Endothelial cell of umbilical vein (primary cell): ENCODE data around the gene KITLG. TPM values are rescaled to one million over a fixed set of nuclear protein-coding genes. Genes with fewer than 3 reads are reported as not detected.

ENCODE experiments used
- BruUV-seq: library from RNA; stranded (reverse); fragments of 400-500 nt; replicated peaks from 2 replicates; lab custom pipeline; 2021; lab: Mats Ljungman, UMichigan
- CTCF ChIA-PET: fragments of 300-600, 350-600 bp; sonication (Branson Sonifier 250); formaldehyde crosslinking; loops from one replicate; lab custom pipeline; 2021; ENCODE audit warnings: antibody characterized with exemption, inconsistent platforms; lab: Charles Lee
- POLR2A ChIA-PET: fragments of 300-600, 350-600 bp; sonication (Branson Sonifier 250); formaldehyde crosslinking; loops from one replicate; lab custom pipeline; 2021; ENCODE audit warnings: antibody characterized with exemption, inconsistent platforms; lab: Charles Lee
- DNase-seq: peaks from one replicate; pipeline ENCODE4 v3.0.0-alpha.2; 2011; ENCODE audit warnings: low read depth, low spot score
- FAIRE-seq: peaks from 2 replicates; lab custom pipeline; 2011; peaks lifted over from hg19 to GRCh38; lab: Jason Lieb, UNC
- H2AFZ ChIP-seq: 2 replicates; pipeline ENCODE4 v1.6.0; 2012; ENCODE audit warnings: low read depth, low read length, control low read depth, inconsistent platforms
- H3K27ac ChIP-seq: 2 replicates; pipeline ENCODE4 v1.5.1; 2011; ENCODE audit warnings: low read depth, mild to moderate bottlenecking, control low read depth, low read length, moderate library complexity; ENCODE audit not compliant: insufficient read depth
- H3K27me3 ChIP-seq, 2 experiments: 2 replicates each; pipeline versions ENCODE4 v1.6.0 to v1.6.1; 2011; ENCODE audit warnings: low read length in 2 of 2, mixed read lengths in 1 of 2; ENCODE audit not compliant: control insufficient read depth in 2 of 2, insufficient read depth in 2 of 2
- H3K36me3 ChIP-seq, 2 experiments: 2 replicates in 1 of 2; 3 replicates in 1 of 2; pipeline ENCODE4 v1.5.1; 2011; ENCODE audit warnings: low read length in 2 of 2, mild to moderate bottlenecking in 1 of 2, moderate library complexity in 1 of 2; ENCODE audit not compliant: control insufficient read depth in 2 of 2, insufficient read depth in 2 of 2; ENCODE audit errors: extremely low read depth in 1 of 2
- H3K4me1 ChIP-seq: 3 replicates; pipeline ENCODE4 v1.5.1; 2011; ENCODE audit warnings: mild to moderate bottlenecking, low read length; ENCODE audit not compliant: control insufficient read depth, insufficient read depth; ENCODE audit errors: extremely low read depth
- H3K4me2 ChIP-seq: 2 replicates; pipeline ENCODE4 v1.6.1; 2011; ENCODE audit warnings: low read length, control low read depth, mixed read lengths; ENCODE audit not compliant: insufficient read depth
- H3K4me3 ChIP-seq, 3 experiments: fragments of 200-600 bp in 1 of 3; sonication (generic), shearing (Covaris generic) in 1 of 3; replicated peaks in 1 of 3; 2 replicates each; pipeline ENCODE4 v1.5.1; 2011 to 2016; ENCODE audit warnings: control low read depth in 3 of 3, low read length in 3 of 3, mild to moderate bottlenecking in 2 of 3, inconsistent platforms in 1 of 3, low read depth in 1 of 3, moderate library complexity in 1 of 3; ENCODE audit not compliant: insufficient read depth in 1 of 3
- H3K79me2 ChIP-seq: 2 replicates; pipeline ENCODE4 v1.6.0; 2012; ENCODE audit warnings: low read length, inconsistent platforms; ENCODE audit not compliant: control insufficient read depth, insufficient read depth
- H3K9ac ChIP-seq: replicated peaks from 2 replicates; pipeline ENCODE3; 2011; ENCODE audit warnings: low read length, control low read depth; ENCODE audit not compliant: insufficient read depth; ENCODE audit errors: extremely low read depth
- H3K9me1 ChIP-seq: replicated peaks from 3 replicates; pipeline ENCODE4 v1.6.0; 2011; ENCODE audit warnings: mild to moderate bottlenecking, low read length; ENCODE audit not compliant: control insufficient read depth, insufficient read depth; ENCODE audit errors: extremely low read depth
- H3K9me3 ChIP-seq: replicated peaks from 2 replicates; pipeline ENCODE4 v1.5.1; 2012; ENCODE audit warnings: low read length, inconsistent platforms; ENCODE audit not compliant: control insufficient read depth, insufficient read depth
- H4K20me1 ChIP-seq: replicated peaks from 2 replicates; pipeline ENCODE3; 2011; ENCODE audit warnings: mild to moderate bottlenecking, low read length; ENCODE audit not compliant: control insufficient read depth, insufficient read depth; ENCODE audit errors: extremely low read depth
- EZH2 ChIP-seq: IDR thresholded peaks from 2 replicates; pipeline ENCODE4 v1.6.1; 2012; ENCODE audit warnings: borderline replicate concordance, low read depth, mild to moderate bottlenecking, moderate library complexity, low read length, inconsistent platforms; ENCODE audit not compliant: severe bottlenecking
- FOS ChIP-seq: IDR thresholded peaks from 2 replicates; pipeline ENCODE4 v1.6.1; 2011; ENCODE audit warnings: mild to moderate bottlenecking, low read length, moderate library complexity, borderline replicate concordance; ENCODE audit not compliant: insufficient read depth
- GATA2 ChIP-seq: IDR thresholded peaks from 2 replicates; pipeline ENCODE4 v1.7.0; 2011; ENCODE audit warnings: low read depth, mild to moderate bottlenecking, moderate library complexity, mixed read lengths, low read length; ENCODE audit not compliant: insufficient read length, insufficient read depth
- JUN ChIP-seq: IDR thresholded peaks from 2 replicates; pipeline ENCODE4 v1.6.1; 2011; ENCODE audit warnings: borderline replicate concordance, low read depth; ENCODE audit not compliant: insufficient read length, insufficient read depth
- MYC ChIP-seq: IDR thresholded peaks from one replicate; pipeline ENCODE4 v1.6.1; 2011; ENCODE audit warnings: mild to moderate bottlenecking, low read depth, low read length
- POLR2A ChIP-seq: IDR thresholded peaks from 2 replicates; pipeline ENCODE4 v1.6.1; 2012; ENCODE audit warnings: low read depth, mild to moderate bottlenecking, control low read depth, low read length
- POLR2AphosphoS5 ChIP-seq: IDR thresholded peaks from 2 replicates; pipeline ENCODE4 v1.6.1; 2012; ENCODE audit warnings: low read depth, mild to moderate bottlenecking, control low read depth, low read length, moderate library complexity; ENCODE audit not compliant: insufficient read depth
- dilution Hi-C: fragments of 300-500 bp; cut with MboI; formaldehyde crosslinking; loops from one replicate; pipeline ENCODE4 v1.15.0; 2019; ENCODE audit warnings: low sequenced_read_pairs; ENCODE audit not compliant: extremely low pct_ligation_motif_present
- intact Hi-C: fragments of 100-400 bp; cut with micrococcal nuclease; formaldehyde crosslinking; loops from one replicate; pipeline ENCODE4 v1.10.0; 2022
- polyA plus RNA-seq, 4 experiments: library from polyadenylated mRNA; depleted of rRNA in 3 of 4; stranded (reverse) in 3 of 4; unstranded in 1 of 4; fragments of >200 nt; gene quantifications; 2 replicates each; pipeline versions ENCODE4 v1.2.1 to v1.2.3, GENCODE V29; 2011 to 2012; ENCODE audit warnings: missing spikeins in 1 of 4
- total RNA-seq: library from RNA; stranded (reverse); gene quantifications from 2 replicates; pipeline ENCODE4 v1.2.3, GENCODE V29; 2021
- TF ChIP-seq, protein P1 (sequence below): IDR thresholded peaks from 2 replicates; pipeline ENCODE4 v1.6.1; 2011; ENCODE audit not compliant: insufficient read depth, insufficient read length
- TF ChIP-seq, protein P2 (sequence below), 2 donors: IDR thresholded peaks; 1 replicate in 1 of 2; 2 replicates in 1 of 2; pipeline ENCODE4 v1.5.1; 2011; ENCODE audit warnings: low read length in 2 of 2, mild to moderate bottlenecking in 2 of 2, moderate library complexity in 2 of 2, control low read depth in 1 of 2, inconsistent platforms in 1 of 2, low read depth in 1 of 2; ENCODE audit not compliant: insufficient read depth in 1 of 2; ENCODE audit errors: extremely low read depth in 1 of 2

KITLG gene
- total and polyA plus RNA-seq, 2 donors (not counting 3 experiments of a cell fraction or from before 2014, with no cell fraction given) = 3.8 to 32.5 TPM

GRCh38 chr12:88471331-88472045 is 108.8 kb downstream of the KITLG start:
- no peaks in the 10 kb centered on the region for H3K27me3 ChIP-seq
- TF ChIP-seq, protein P1, sequence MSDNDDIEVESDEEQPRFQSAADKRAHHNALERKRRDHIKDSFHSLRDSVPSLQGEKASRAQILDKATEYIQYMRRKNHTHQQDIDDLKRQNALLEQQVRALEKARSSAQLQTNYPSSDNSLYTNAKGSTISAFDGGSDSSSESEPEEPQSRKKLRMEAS = no peak
- TF ChIP-seq GATA2 (no peak), POLR2AphosphoS5 (no peak), POLR2A (no peak), FOS (no peak), JUN (no peak), EZH2 (no peak), MYC (no peak)
- TF ChIP-seq, protein P2, sequence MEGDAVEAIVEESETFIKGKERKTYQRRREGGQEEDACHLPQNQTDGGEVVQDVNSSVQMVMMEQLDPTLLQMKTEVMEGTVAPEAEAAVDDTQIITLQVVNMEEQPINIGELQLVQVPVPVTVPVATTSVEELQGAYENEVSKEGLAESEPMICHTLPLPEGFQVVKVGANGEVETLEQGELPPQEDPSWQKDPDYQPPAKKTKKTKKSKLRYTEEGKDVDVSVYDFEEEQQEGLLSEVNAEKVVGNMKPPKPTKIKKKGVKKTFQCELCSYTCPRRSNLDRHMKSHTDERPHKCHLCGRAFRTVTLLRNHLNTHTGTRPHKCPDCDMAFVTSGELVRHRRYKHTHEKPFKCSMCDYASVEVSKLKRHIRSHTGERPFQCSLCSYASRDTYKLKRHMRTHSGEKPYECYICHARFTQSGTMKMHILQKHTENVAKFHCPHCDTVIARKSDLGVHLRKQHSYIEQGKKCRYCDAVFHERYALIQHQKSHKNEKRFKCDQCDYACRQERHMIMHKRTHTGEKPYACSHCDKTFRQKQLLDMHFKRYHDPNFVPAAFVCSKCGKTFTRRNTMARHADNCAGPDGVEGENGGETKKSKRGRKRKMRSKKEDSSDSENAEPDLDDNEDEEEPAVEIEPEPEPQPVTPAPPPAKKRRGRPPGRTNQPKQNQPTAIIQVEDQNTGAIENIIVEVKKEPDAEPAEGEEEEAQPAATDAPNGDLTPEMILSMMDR (IDR thresholded peaks at IDR 0.05; ENCODE audit: extremely low read depth in 1 of 2, insufficient read depth in 1 of 2, low read depth in 1 of 2, low read length in 2 of 2) = no peak
- H3K9me1 ChIP-seq = no peaks in the 10 kb centered on the region
- H4K20me1 ChIP-seq = no peaks in the 10 kb centered on the region
- H3K9me3 ChIP-seq = no peaks in the 10 kb centered on the region
- H3K9ac ChIP-seq = no peak overlapping the region
- POLR2A ChIA-PET = no interaction called here
- no peak overlapping the region for H3K4me3 ChIP-seq
- dilution Hi-C loops (no loop called here), intact Hi-C loops (no loop called here)
- H3K4me2 ChIP-seq = no peak overlapping the region
- DNase-seq = no peak
- no peak overlapping the region for H2AFZ ChIP-seq
- FAIRE-seq = no peak
- H3K36me3 ChIP-seq = no peaks in the 10 kb centered on the region
- CTCF ChIA-PET = interaction anchor here (0.7 kb wide), 1 partner anchor 22 kb away, joined by 3 read pairs; no protein-coding TSS in a partner anchor
- H3K79me2 ChIP-seq = no peaks in the 10 kb centered on the region
- BruUV-seq = no TSS peak
- H3K27ac ChIP-seq = no peak overlapping the region
- H3K4me1 ChIP-seq = no peaks in the 10 kb centered on the region
